PFSK-1 (cell line): ENCODE measurements around the gene TEAD3.
A peak's percentile ranks its signal among the peaks of the same experiment; 100 is the strongest.

Source experiments
- FOXP2 ChIP-seq: optimal IDR thresholded peaks from 2 replicates; pipeline ENCODE3; 2011; ENCODE audit warnings: borderline replicate concordance, control low read depth, inconsistent platforms; ENCODE audit not compliant: insufficient read depth; ENCODE audit errors: extremely low read length, extremely low read depth
- POLR2AphosphoS5 ChIP-seq: IDR thresholded peaks from 2 replicates; pipeline ENCODE4 v1.6.1; 2012; ENCODE audit warnings: low read depth, mild to moderate bottlenecking, control low read depth, low read length, moderate library complexity
- REST ChIP-seq, 2 experiments: IDR thresholded peaks; 2 replicates each; pipeline versions ENCODE4 v1.6.1 to v1.8.0; 2011 to 2012; ENCODE audit warnings: low read depth in 2 of 2, low read length in 2 of 2, control low read depth in 1 of 2, inconsistent platforms in 1 of 2, mild to moderate bottlenecking in 1 of 2, moderate library complexity in 1 of 2; ENCODE audit not compliant: insufficient read depth in 1 of 2
- SIN3A ChIP-seq: IDR thresholded peaks from 2 replicates; pipeline ENCODE4 v1.6.1; 2012; ENCODE audit warnings: mild to moderate bottlenecking, low read length, moderate library complexity, borderline replicate concordance; ENCODE audit not compliant: insufficient read depth
- TAF1 ChIP-seq: IDR thresholded peaks from 2 replicates; pipeline ENCODE4 v1.6.1; 2012; ENCODE audit warnings: low read length, control low read depth, borderline replicate concordance; ENCODE audit not compliant: insufficient read depth

TEAD3 gene

DNA sequence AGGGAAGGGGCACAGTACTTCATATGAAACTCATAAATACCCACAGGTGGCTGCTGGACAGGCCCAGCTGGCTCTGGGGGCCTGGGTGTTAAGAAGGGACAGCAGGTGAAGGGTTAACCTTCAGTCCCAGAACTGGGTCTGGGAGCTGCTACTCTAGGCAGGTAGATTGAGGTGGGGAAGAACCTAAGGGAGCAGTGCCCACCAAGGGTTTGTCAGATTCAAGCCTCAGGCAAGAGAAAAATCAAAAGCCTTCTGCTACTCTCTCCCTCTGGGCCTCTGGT is 23.1 kb downstream of the TEAD3 start:
- TF ChIP-seq FOXP2 (no peak), SIN3A (no peak), TAF1 (no peak), REST (IDR thresholded peaks at IDR 0.05; ENCODE audit: insufficient read depth in 1 of 2, low read depth in 2 of 2, low read length in 2 of 2) (no peak), POLR2AphosphoS5 (no peak; the same call in 1 of the 2 replicates)

GRCh38 chr6:35473075-35473849 is 23.6 kb downstream of the TEAD3 start:
- TF ChIP-seq POLR2AphosphoS5, result no peak
- no peak for TF ChIP-seq FOXP2
- TF ChIP-seq SIN3A, result no peak
- TF ChIP-seq TAF1, result no peak
- TF ChIP-seq REST (IDR thresholded peaks at IDR 0.05; ENCODE audit: insufficient read depth in 1 of 2, low read depth in 2 of 2, low read length in 2 of 2), result no peak

GRCh38 chr6:35471836-35472345 is 25.0 kb downstream of the TEAD3 start:
- no peak for TF ChIP-seq TAF1
- no peak for TF ChIP-seq FOXP2

GRCh38 chr6:35470663-35471120 is 26.2 kb downstream of the TEAD3 start:
- TF ChIP-seq FOXP2 (no peak), POLR2AphosphoS5 (peak; percentile 32; the same call in 1 of the 2 replicates)

- TF ChIP-seq TAF1, result 0 out of 2 replicates have a peak, but pooled peaks have one; percentile 17
- TF ChIP-seq FOXP2, result no peak
Measured at GRCh38 chr6:35469751-35470662, 26.9 kb downstream of the TEAD3 start.

DNA sequence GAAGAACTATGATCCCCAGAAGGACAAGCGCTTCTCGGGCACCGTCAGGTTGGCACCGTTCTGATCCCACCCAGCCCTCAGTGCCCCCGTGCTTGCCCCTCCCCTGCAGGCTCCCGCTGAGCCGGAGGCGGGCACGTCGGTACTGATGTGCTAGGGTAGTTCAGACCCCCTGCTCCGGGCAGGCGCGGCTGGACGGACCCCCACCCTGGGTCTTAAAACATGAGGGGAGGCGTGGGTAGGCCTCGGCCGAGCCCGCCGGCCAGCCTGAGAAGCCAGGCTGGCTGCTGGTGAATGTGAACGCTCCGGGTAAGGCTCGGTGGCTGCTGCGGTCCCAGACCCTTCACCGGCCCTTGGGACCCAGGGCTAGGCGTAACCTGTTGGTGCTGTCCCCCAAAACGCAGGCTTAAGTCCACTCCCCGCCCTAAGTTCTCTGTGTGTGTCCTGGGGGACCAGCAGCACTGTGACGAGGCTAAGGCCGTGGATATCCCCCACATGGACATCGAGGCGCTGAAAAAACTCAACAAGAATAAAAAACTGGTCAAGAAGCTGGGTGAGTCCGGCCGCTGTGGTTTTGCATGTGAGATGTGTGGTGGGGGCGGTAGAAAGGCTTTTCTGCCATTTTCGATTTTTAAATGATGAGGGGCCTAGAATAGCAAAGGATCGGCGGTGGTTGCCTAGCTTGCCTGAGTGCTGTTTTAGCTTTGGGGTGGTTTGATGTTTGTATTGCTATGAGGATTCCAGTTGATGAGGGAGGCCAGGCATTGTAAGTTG is 27.7 kb downstream of the TEAD3 start:
- TF ChIP-seq SIN3A (0 out of 2 replicates have a peak, but pooled peaks have one; percentile 35), POLR2AphosphoS5 (no peak), FOXP2 (no peak), TAF1 (no peak), REST (IDR thresholded peaks at IDR 0.05; ENCODE audit: insufficient read depth in 1 of 2, low read depth in 2 of 2, low read length in 2 of 2) (no peak)
